Suprapubic skin (tissue), 4 donors: ENCODE data around the gene C2CD4D. TPM values are rescaled to one million over a fixed set of nuclear protein-coding genes. Genes with fewer than 3 reads are reported as not detected.
"Not testable (repeated sequence)": the region's sequence is repeated elsewhere in the genome, so short reads cannot be mapped to it uniquely, and the experiment has no call there.

Experiments
- DNase-seq, 2 donors: peaks; one replicate each; pipeline ENCODE4 v3.0.0-alpha.2; 2019; ENCODE audit warnings: low spot score in 2 of 2
- H3K27ac ChIP-seq: fragments of 200-600 bp; sonication (generic); one replicate; pipeline ENCODE4 v1.5.1; 2019
- H3K27me3 ChIP-seq: fragments of 200-600 bp; sonication (generic); one replicate; pipeline ENCODE4 v1.5.1; 2019
- H3K36me3 ChIP-seq: fragments of 200-600 bp; sonication (generic); one replicate; pipeline ENCODE4 v1.5.1; 2019
- H3K4me1 ChIP-seq: fragments of 200-600 bp; sonication (generic); one replicate; pipeline ENCODE4 v1.5.1; 2019
- H3K4me3 ChIP-seq: fragments of 200-600 bp; sonication (generic); one replicate; pipeline ENCODE4 v1.5.1; 2019; ENCODE audit warnings: mild to moderate bottlenecking
- H3K9me3 ChIP-seq: fragments of 200-600 bp; sonication (generic); one replicate; pipeline ENCODE4 v1.5.1; 2019
- EP300 ChIP-seq: sonication (generic); formaldehyde crosslinking; IDR thresholded peaks from one replicate; pipeline ENCODE4 v1.6.1; 2017; ENCODE audit warnings: antibody characterized with exemption
- POLR2A ChIP-seq, 2 donors: fragments of 450-650 bp; IDR thresholded peaks; one replicate each; pipeline ENCODE4 v1.6.1; 2017; ENCODE audit warnings: antibody characterized with exemption in 2 of 2, mild to moderate bottlenecking in 2 of 2, moderate library complexity in 2 of 2
- POLR2AphosphoS5 ChIP-seq, 3 donors: sonication (generic); formaldehyde crosslinking; IDR thresholded peaks; one replicate each; pipeline ENCODE4 v1.6.1; 2017; ENCODE audit warnings: antibody characterized with exemption in 3 of 3
- WGBS: methylation state at CpG from one replicate; pipeline ENCODE4 v1.1.5; 2018; 5-methylcytosine and 5-hydroxymethylcytosine counted together
- total RNA-seq, 4 donors: library from RNA; depleted of rRNA; stranded (reverse); fragments of >200 nt; gene quantifications; one replicate each; pipeline ENCODE4 v1.1.0, GENCODE V29; 2016
- TF ChIP-seq, protein P1 (sequence below), 2 donors: fragments of 200-600 bp in 1 of 2; fragments of 450-650 bp in 1 of 2; sonication (generic) in 1 of 2; IDR thresholded peaks; one replicate each; pipeline ENCODE4 v1.5.1; 2016 to 2019; ENCODE audit warnings: antibody characterized with exemption in 2 of 2, mild to moderate bottlenecking in 1 of 2, moderate library complexity in 1 of 2

C2CD4D gene
- total RNA-seq, 4 donors from 2014 or later = 0.68 to 7.3 (median 2.1) TPM

- TF ChIP-seq, protein P1, sequence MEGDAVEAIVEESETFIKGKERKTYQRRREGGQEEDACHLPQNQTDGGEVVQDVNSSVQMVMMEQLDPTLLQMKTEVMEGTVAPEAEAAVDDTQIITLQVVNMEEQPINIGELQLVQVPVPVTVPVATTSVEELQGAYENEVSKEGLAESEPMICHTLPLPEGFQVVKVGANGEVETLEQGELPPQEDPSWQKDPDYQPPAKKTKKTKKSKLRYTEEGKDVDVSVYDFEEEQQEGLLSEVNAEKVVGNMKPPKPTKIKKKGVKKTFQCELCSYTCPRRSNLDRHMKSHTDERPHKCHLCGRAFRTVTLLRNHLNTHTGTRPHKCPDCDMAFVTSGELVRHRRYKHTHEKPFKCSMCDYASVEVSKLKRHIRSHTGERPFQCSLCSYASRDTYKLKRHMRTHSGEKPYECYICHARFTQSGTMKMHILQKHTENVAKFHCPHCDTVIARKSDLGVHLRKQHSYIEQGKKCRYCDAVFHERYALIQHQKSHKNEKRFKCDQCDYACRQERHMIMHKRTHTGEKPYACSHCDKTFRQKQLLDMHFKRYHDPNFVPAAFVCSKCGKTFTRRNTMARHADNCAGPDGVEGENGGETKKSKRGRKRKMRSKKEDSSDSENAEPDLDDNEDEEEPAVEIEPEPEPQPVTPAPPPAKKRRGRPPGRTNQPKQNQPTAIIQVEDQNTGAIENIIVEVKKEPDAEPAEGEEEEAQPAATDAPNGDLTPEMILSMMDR (IDR thresholded peaks at IDR 0.05) = no peak
- TF ChIP-seq POLR2AphosphoS5 (IDR thresholded peaks at IDR 0.05) (no peak), POLR2A (IDR thresholded peaks at IDR 0.05) (no peak)
- H3K36me3 ChIP-seq = no peaks in the 10 kb centered on the region
- WGBS = 89% methylated on average over 2 of the region's 2 CpGs
- no peaks in the 10 kb centered on the region for H3K27me3 ChIP-seq
- no peak overlapping the region for H3K27ac ChIP-seq
- no peaks in the 10 kb centered on the region for H3K9me3 ChIP-seq
- no peak overlapping the region for H3K4me3 ChIP-seq
- no peaks in the 10 kb centered on the region for H3K4me1 ChIP-seq
- no peak for DNase-seq
These were observed 42.8 kb upstream of the C2CD4D start for GRCh38 chr1:151882466-151882865.

GRCh38 chr1:151881479-151881878 is 41.9 kb upstream of the C2CD4D start:
- no peak overlapping the region for H3K27ac ChIP-seq
- no peak for TF ChIP-seq POLR2A (IDR thresholded peaks at IDR 0.05)
- TF ChIP-seq, protein P1 (IDR thresholded peaks at IDR 0.05) = no peak
- no peaks in the 10 kb centered on the region for H3K9me3 ChIP-seq
- no peaks in the 10 kb centered on the region for H3K36me3 ChIP-seq
- 36% methylated on average over 2 of the region's 2 CpGs for WGBS
- no peaks in the 10 kb centered on the region for H3K4me1 ChIP-seq
- no peak for DNase-seq
- no peaks in the 10 kb centered on the region for H3K27me3 ChIP-seq
- no peak overlapping the region for H3K4me3 ChIP-seq

- H3K4me3 ChIP-seq = no peak overlapping the region
- TF ChIP-seq POLR2AphosphoS5 (IDR thresholded peaks at IDR 0.05) = no peak
- no peak for TF ChIP-seq POLR2A (IDR thresholded peaks at IDR 0.05)
- TF ChIP-seq, protein P1 (IDR thresholded peaks at IDR 0.05) = no peak
- no peak for TF ChIP-seq EP300
- peaks cover 18% of the 10 kb centered on the region for H3K36me3 ChIP-seq
- no peak for DNase-seq
- H3K4me1 ChIP-seq = peaks cover 7% of the 10 kb centered on the region
- 98% methylated on average over 1 of the region's 1 CpG for WGBS
- H3K9me3 ChIP-seq = no peaks in the 10 kb centered on the region
- no peak overlapping the region for H3K27ac ChIP-seq
- no peaks in the 10 kb centered on the region for H3K27me3 ChIP-seq
These were observed 35.9 kb upstream of the C2CD4D start for GRCh38 chr1:151875419-151876097.

- peaks cover 12% of the 10 kb centered on the region for H3K4me1 ChIP-seq
- H3K4me3 ChIP-seq, H3K9me3 ChIP-seq, H3K27ac ChIP-seq, H3K27me3 ChIP-seq, DNase-seq: not testable (repeated sequence)
- WGBS = 70% methylated on average over 9 of the region's 9 CpGs
- peaks cover 18% of the 10 kb centered on the region for H3K36me3 ChIP-seq
These were observed 33.2 kb upstream of the C2CD4D start for GRCh38 chr1:151872776-151873175.

DNA sequence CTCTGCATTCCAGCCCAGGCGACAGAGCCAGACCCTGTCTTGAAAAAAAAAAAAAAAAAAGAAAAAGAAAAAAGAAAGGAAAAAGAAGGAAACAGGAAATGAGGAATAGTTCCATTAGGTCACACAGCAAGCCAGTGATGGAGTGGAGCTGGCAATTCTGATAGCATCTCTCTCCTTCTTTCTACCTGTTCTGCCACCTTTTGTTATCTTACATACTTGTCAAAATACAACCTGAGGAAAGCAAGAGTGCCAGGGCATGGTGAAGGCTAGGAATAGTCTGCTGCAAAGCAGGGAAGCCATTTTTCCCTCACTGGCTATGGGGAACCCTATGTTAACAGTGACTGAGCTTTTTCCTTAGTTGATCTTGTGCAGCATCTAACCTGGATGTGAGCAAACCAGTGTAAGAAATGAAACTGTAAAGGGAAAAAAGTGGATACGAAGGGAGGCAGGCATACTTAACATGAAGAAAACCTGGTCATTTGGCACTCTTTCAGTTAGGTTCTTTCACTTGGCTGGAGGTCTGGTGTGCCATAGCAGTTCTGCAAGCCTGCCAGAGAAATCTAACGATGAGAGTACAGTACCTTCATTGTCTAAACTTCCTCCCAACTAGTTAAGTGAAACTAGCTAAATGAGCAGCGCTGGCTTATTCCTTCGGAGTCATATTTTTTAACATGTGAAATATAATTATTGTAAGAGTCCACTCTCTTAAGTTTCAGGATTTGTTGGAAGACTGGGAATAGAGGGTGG is 31.8 kb upstream of the C2CD4D start:
- no peak for DNase-seq
- no peaks in the 10 kb centered on the region for H3K27me3 ChIP-seq
- peak overlapping the region; percentile 64 for H3K27ac ChIP-seq
- H3K9me3 ChIP-seq = no peaks in the 10 kb centered on the region
- H3K36me3 ChIP-seq = peaks cover 18% of the 10 kb centered on the region
- WGBS = 49% methylated on average over 5 of the region's 5 CpGs
- H3K4me3 ChIP-seq = no peak overlapping the region
- TF ChIP-seq EP300 (no peak), POLR2A (IDR thresholded peaks at IDR 0.05) (no peak), POLR2AphosphoS5 (IDR thresholded peaks at IDR 0.05) (no peak)
- TF ChIP-seq, protein P1 (IDR thresholded peaks at IDR 0.05) = no peak
- peaks cover 18% of the 10 kb centered on the region for H3K4me1 ChIP-seq
